SU-DHL-6 (cell line): ENCODE measurements around the gene LMBRD2.

ENCODE experiments used
- H2AFZ ChIP-seq: fragments of 200-600 bp; sonication (generic); 2 replicates; pipeline ENCODE4 v1.6.1; 2014; ENCODE audit warnings: low read depth, mild to moderate bottlenecking, moderate library complexity, mixed read lengths, antibody characterized with exemption, low read length; ENCODE audit not compliant: severe bottlenecking
- H3F3A ChIP-seq: fragments of 200-600 bp; shearing (Covaris generic); 2 replicates; pipeline ENCODE4 v1.6.0; 2016; ENCODE audit warnings: antibody characterized with exemption, mild to moderate bottlenecking; ENCODE audit not compliant: insufficient read depth
- H3K27ac ChIP-seq: fragments of 200-600 bp; sonication (generic); 2 replicates; pipeline ENCODE4 v1.5.1; 2016; ENCODE audit warnings: low read depth, mild to moderate bottlenecking, low read length, moderate library complexity, mixed read lengths
- H3K27me3 ChIP-seq: fragments of 200-600 bp; sonication (generic), shearing (Covaris generic); 2 replicates; pipeline ENCODE4 v1.6.0; 2014; ENCODE audit warnings: mild to moderate bottlenecking, low read length
- H3K36me3 ChIP-seq: fragments of 200-600 bp; sonication (generic); 2 replicates; pipeline ENCODE4 v1.6.1; 2014; ENCODE audit warnings: mild to moderate bottlenecking, low read length, mixed read lengths
- H3K4me2 ChIP-seq: fragments of 300-600, 200-600 bp; shearing (Covaris generic), sonication (generic); 2 replicates; pipeline ENCODE4 v1.6.0; 2014; ENCODE audit warnings: low read length, low read depth, mild to moderate bottlenecking; ENCODE audit not compliant: poor library complexity, severe bottlenecking
- H3K4me3 ChIP-seq: fragments of 200-600 bp; sonication (generic); 2 replicates; pipeline ENCODE4 v1.5.1; 2014; ENCODE audit warnings: antibody characterized with exemption, low read length, mild to moderate bottlenecking, mixed read lengths; ENCODE audit not compliant: insufficient read depth, poor library complexity, severe bottlenecking
- H3K79me2 ChIP-seq: fragments of 200-600 bp; sonication (generic); 2 replicates; pipeline ENCODE4 v1.6.1; 2014; ENCODE audit warnings: mild to moderate bottlenecking, low read length, moderate library complexity; ENCODE audit not compliant: insufficient read depth
- H3K9ac ChIP-seq: fragments of 200-600 bp; sonication (generic); 2 replicates; pipeline ENCODE4 v1.7.0; 2014; ENCODE audit warnings: mild to moderate bottlenecking, low read length
- H3K9me2 ChIP-seq: fragments of 200-600 bp; sonication (generic); replicated peaks from 2 replicates; pipeline ENCODE4 v1.6.1; 2014; ENCODE audit warnings: low read length; ENCODE audit not compliant: insufficient read depth
- H3K9me3 ChIP-seq: fragments of 200-600 bp; sonication (generic); 2 replicates; pipeline ENCODE4 v1.6.1; 2014; ENCODE audit warnings: low read length, mixed read lengths; ENCODE audit not compliant: insufficient read depth
- H4K20me1 ChIP-seq: fragments of 200-600 bp; sonication (generic); 2 replicates; pipeline ENCODE4 v1.6.1; 2014; ENCODE audit warnings: low read depth, mild to moderate bottlenecking, antibody characterized with exemption, low read length, moderate library complexity, mixed read lengths
- CTCF ChIP-seq: fragments of 200-600 bp; sonication (generic); IDR thresholded peaks from one replicate; pipeline ENCODE4 v1.5.1; 2017; ENCODE audit warnings: antibody characterized with exemption, mild to moderate bottlenecking, low read length, moderate library complexity; ENCODE audit not compliant: insufficient read depth, poor library complexity, severe bottlenecking
- EZH2phosphoT487 ChIP-seq: fragments of 200-600 bp; sonication (generic), shearing (Covaris generic); conservative IDR thresholded peaks from 2 replicates; pipeline ENCODE4 v1.6.1; 2018; ENCODE audit warnings: mild to moderate bottlenecking, antibody characterized with exemption, low read length, moderate library complexity, mixed read lengths

Gene LMBRD2

GRCh38 chr5:36146390-36146789, 5.3 kb downstream of the LMBRD2 start:
- Histone ChIP-seq H3K27ac (no peak overlapping the region), H3K9me3 (no peaks in the 10 kb centered on the region), H3K36me3 (peaks cover 31% of the 10 kb centered on the region), H3K79me2 (peaks cover 80% of the 10 kb centered on the region), H3K9me2 (no peaks in the 10 kb centered on the region), H3K27me3 (no peaks in the 10 kb centered on the region), H3K4me2 (no peak overlapping the region), H2AFZ (no peak overlapping the region), H3K9ac (no peak overlapping the region), H3K4me3 (no peak overlapping the region), H3F3A (peaks cover 4% of the 10 kb centered on the region; the same call in 1 of the 2 replicates), H4K20me1 (no peaks in the 10 kb centered on the region)
- no peak for TF ChIP-seq CTCF
- no peak for TF ChIP-seq EZH2phosphoT487

- Histone ChIP-seq H3K4me3 (no peak overlapping the region), H3K27me3 (no peaks in the 10 kb centered on the region), H3K9me2 (no peaks in the 10 kb centered on the region), H3K9ac (no peak overlapping the region), H3K9me3 (peaks cover 6% of the 10 kb centered on the region; the same call in 1 of the 2 replicates), H4K20me1 (no peaks in the 10 kb centered on the region), H3K27ac (no peak overlapping the region), H3F3A (peaks cover 4% of the 10 kb centered on the region; the same call in 1 of the 2 replicates), H3K4me2 (no peak overlapping the region), H2AFZ (no peak overlapping the region), H3K79me2 (peaks cover 70% of the 10 kb centered on the region), H3K36me3 (peaks cover 42% of the 10 kb centered on the region)
- TF ChIP-seq EZH2phosphoT487 (no peak), CTCF (no peak)
Observed at GRCh38 chr5:36145311-36145710, 6.4 kb downstream of the LMBRD2 start.

GRCh38 chr5:36138900-36139683, 12.6 kb downstream of the LMBRD2 start:
- Histone ChIP-seq H2AFZ (no peak overlapping the region), H3K27me3 (no peaks in the 10 kb centered on the region), H3K4me2 (no peak overlapping the region), H3K9me2 (no peaks in the 10 kb centered on the region), H3K79me2 (peaks cover 7% of the 10 kb centered on the region; the same call in 1 of the 2 replicates), H3K9me3 (peaks cover 17% of the 10 kb centered on the region), H3K9ac (no peak overlapping the region), H3F3A (peaks cover 4% of the 10 kb centered on the region; the same call in 1 of the 2 replicates), H3K36me3 (peaks cover 73% of the 10 kb centered on the region), H4K20me1 (no peaks in the 10 kb centered on the region), H3K27ac (no peak overlapping the region), H3K4me3 (no peak overlapping the region)
- TF ChIP-seq CTCF, result no peak
- TF ChIP-seq EZH2phosphoT487, result no peak
